GM12878 (cell line): ENCODE results near the gene GK. TPM values are rescaled to one million over a fixed set of nuclear protein-coding genes. Genes with fewer than 3 reads are reported as not detected.

ENCODE experiments used
- polyA plus RNA-seq, 11 experiments: library from polyadenylated mRNA; depleted of rRNA in 4 of 11; unstranded in 6 of 11; stranded (reverse) in 5 of 11; fragments of >200 nt; fragmentation: Nextera tagmentation in 4 of 11; fragmentation: Illumina TruSeq in 1 of 11; extraction: Ambion mirVana in 4 of 11; extraction: Trizol in 1 of 11; gene quantifications; 1 replicate in 1 of 11; 2 replicates in 10 of 11; pipeline versions ENCODE4 v1.2.1 to v1.2.3, GENCODE V29; 2011 to 2016; ENCODE audit warnings: inconsistent platforms in 2 of 11, missing spikeins in 2 of 11, low read depth in 1 of 11
- small RNA-seq: library from RNA; depleted of rRNA; stranded (forward); fragments of <200 nt; gene quantifications from one replicate; pipeline ENCODE3, GENCODE V24; 2014
- total RNA-seq, 4 experiments: library from RNA; depleted of rRNA in 3 of 4; stranded (reverse); fragments of >200 nt in 3 of 4; fragmentation: Illumina TruSeq in 1 of 4; extraction: Trizol in 1 of 4; gene quantifications; 2 replicates each; pipeline versions ENCODE4 v1.2.1 to v1.2.3, GENCODE V29; 2013 to 2021

The GK gene
- total and polyA plus RNA-seq, 10 of the 15 experiments (the other 5 are each of a cell fraction or from before 2014, with no cell fraction given) = 6.3 to 22.3 (median 11.1) TPM

Small RNAs within 50 kb of the gene (small RNA-seq; reads per million reads assigned to genes)
- gene CKS1BP6 = not detected

Other genes starting within 250 kb of the GK start
- gene TASL, start 75.7 kb upstream of the GK start, total RNA-seq (2014; rRNA removed) = 16.3 and 18.5 TPM in 2 replicates
- 27.4 and 29.7 TPM in 2 replicates for gene TASL, start 75.7 kb upstream of the GK start, total RNA-seq (2014; rRNA removed; fragmentation: Illumina TruSeq; extraction: Trizol)
- 11.8 and 12.4 TPM in 2 replicates for gene TASL, start 75.7 kb upstream of the GK start, total RNA-seq (2021)
- gene TASL, start 75.7 kb upstream of the GK start, polyA plus RNA-seq (2011; rRNA removed) = 107 and 145 TPM in 2 replicates
- gene TASL, start 75.7 kb upstream of the GK start, polyA plus RNA-seq (2014; fragmentation: Illumina TruSeq; extraction: Trizol) = 26.8 and 32.5 TPM in 2 replicates
- 10 to 100 TPM; 18.2 to 19.4 TPM for gene TASL, start 75.7 kb upstream of the GK start, polyA plus RNA-seq (2014; fragmentation: Nextera tagmentation; extraction: Ambion mirVana)
- gene TASL, start 75.7 kb upstream of the GK start, polyA plus RNA-seq (2014; rRNA removed) = 11.6 and 13.4 TPM in 2 replicates
- 10 to 100 TPM; 18.3 to 18.4 TPM for gene TASL, start 75.7 kb upstream of the GK start, polyA plus RNA-seq (2016; fragmentation: Nextera tagmentation; extraction: Ambion mirVana)
- 7.3 and 9.5 TPM in 2 replicates for gene TAB3, start 235.8 kb downstream of the GK start, total RNA-seq (2014; rRNA removed)
- 9.3 and 9.8 TPM in 2 replicates for gene TAB3, start 235.8 kb downstream of the GK start, total RNA-seq (2014; rRNA removed; fragmentation: Illumina TruSeq; extraction: Trizol)
- 8.8 and 10.7 TPM in 2 replicates for gene TAB3, start 235.8 kb downstream of the GK start, total RNA-seq (2021)
- 22.1 and 23.5 TPM in 2 replicates for gene TAB3, start 235.8 kb downstream of the GK start, polyA plus RNA-seq (2011; rRNA removed)
- 11.9 and 21.5 TPM in 2 replicates for gene TAB3, start 235.8 kb downstream of the GK start, polyA plus RNA-seq (2014; fragmentation: Illumina TruSeq; extraction: Trizol)
- gene TAB3, start 235.8 kb downstream of the GK start, polyA plus RNA-seq (2014; fragmentation: Nextera tagmentation; extraction: Ambion mirVana) = 1 to 10 TPM; 1.7 to 2.0 TPM
- 9.6 and 12.0 TPM in 2 replicates for gene TAB3, start 235.8 kb downstream of the GK start, polyA plus RNA-seq (2014; rRNA removed)
- 1 to 10 TPM; 8.2 to 8.8 TPM for gene TAB3, start 235.8 kb downstream of the GK start, polyA plus RNA-seq (2016; fragmentation: Nextera tagmentation; extraction: Ambion mirVana)